ENCODE data around the gene ARL5B. TPM values are rescaled to one million over a fixed set of nuclear protein-coding genes. Genes with fewer than 3 reads are reported as not detected.

Gene ARL5B
- polyA plus RNA-seq, 2 of the 4 experiments (the other 2 are of a cell fraction) = 8.8 to 24.5 TPM

- TF ChIP-seq HMGXB4 (CRISPR knock-in tag; IDR thresholded peaks at IDR 0.05; ENCODE audit: borderline replicate concordance) = no peak
- TF ChIP-seq TP53 (CRISPR knock-in tag; IDR thresholded peaks at IDR 0.05) = no peak
- TF ChIP-seq PHF8 (IDR thresholded peaks at IDR 0.05; ENCODE audit: borderline replicate concordance, low read depth) = no peak
- no peak for TF ChIP-seq EHF (CRISPR knock-in tag; IDR thresholded peaks at IDR 0.05)
- no peak for TF ChIP-seq CBX8 (IDR thresholded peaks at IDR 0.05)
Observed at GRCh38 chr10:18699849-18700840, 40.9 kb downstream of the ARL5B start (continued).

GRCh38 chr10:18703521-18703920 lies 44.3 kb downstream of the ARL5B start:
- H3K4me3 ChIP-seq = no peak overlapping the region
- no peak overlapping the region for H3K27ac ChIP-seq
- H3K9me3 ChIP-seq = no peaks in the 10 kb centered on the region
- H3K4me2 ChIP-seq = no peak overlapping the region
- FAIRE-seq (no peak), DNase-seq (ENCODE audit: low read depth in 1 of 2, low spot score in 1 of 2) (no peak), ATAC-seq (no peak)
- no peaks in the 10 kb centered on the region for H3K4me1 ChIP-seq
- ChIA-PET CTCF (no interaction called here), POLR2A (interaction anchor here (0.6 kb wide), 1 partner anchor 37 kb away, joined by 4 read pairs; no protein-coding TSS in a partner anchor)
- WGBS (ENCODE audit: missing lambda C conversion rate) = 22% methylated on average over 5 of the region's 5 CpGs
- no peak for TF ChIP-seq ATOH8 (CRISPR knock-in tag; IDR thresholded peaks at IDR 0.05; ENCODE audit: low read depth)
- no peak for TF ChIP-seq JUN (IDR thresholded peaks at IDR 0.05)
- no peak for TF ChIP-seq E2F6 (IDR thresholded peaks at IDR 0.05; ENCODE audit: borderline replicate concordance, low read depth)
- no peak for TF ChIP-seq MAZ (IDR thresholded peaks at IDR 0.05; ENCODE audit: borderline replicate concordance, low read depth, low read length)
- TF ChIP-seq HMGXB4 (CRISPR knock-in tag; IDR thresholded peaks at IDR 0.05; ENCODE audit: borderline replicate concordance) = no peak
- no peak for TF ChIP-seq MAX (IDR thresholded peaks at IDR 0.05)
- TF ChIP-seq BCL3 (IDR thresholded peaks at IDR 0.05) = no peak
- no peak for TF ChIP-seq CHD4 (IDR thresholded peaks at IDR 0.05; ENCODE audit: borderline replicate concordance)
- no peak for TF ChIP-seq RAD21 (conservative IDR thresholded peaks at IDR 0.05 in 1 of 2, IDR thresholded peaks at IDR 0.05 in 1 of 2)
- no peak for TF ChIP-seq HOXB13 (CRISPR knock-in tag; IDR thresholded peaks at IDR 0.05; ENCODE audit: low read depth)
- TF ChIP-seq CTCF (IDR thresholded peaks at IDR 0.05) = no peak
- TF ChIP-seq PHF8 (IDR thresholded peaks at IDR 0.05; ENCODE audit: borderline replicate concordance, low read depth) = no peak

All from A549 (cell line).